ENCODE data around the gene UBE2L3.
"Not testable (repeated sequence)": the region's sequence is repeated elsewhere in the genome, so short reads cannot be mapped to it uniquely, and the experiment has no call there.

UBE2L3 gene

DNA sequence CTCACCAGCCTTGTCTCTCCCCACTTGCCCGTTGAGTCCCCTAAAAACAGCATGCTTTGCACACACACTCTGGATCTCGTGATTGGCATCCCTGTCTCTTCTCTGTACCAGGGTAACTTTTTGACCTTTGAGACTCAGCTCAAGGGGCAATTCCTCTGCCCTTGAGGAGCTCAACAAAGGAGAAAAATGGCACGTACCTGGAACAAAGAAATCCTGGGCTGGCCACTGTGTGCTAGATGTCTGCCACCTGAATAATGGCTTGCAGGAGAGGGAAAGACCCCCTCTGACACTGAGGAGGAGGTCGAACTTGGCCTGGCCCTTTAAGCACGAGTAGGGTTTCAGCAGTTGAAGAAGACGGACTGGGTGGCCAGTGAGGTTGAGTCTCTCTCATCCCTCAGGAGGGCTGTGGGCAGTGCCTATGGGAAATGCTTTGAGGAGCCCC is 5.8 kb downstream of the UBE2L3 start:
- no peak for ATAC-seq

DNA sequence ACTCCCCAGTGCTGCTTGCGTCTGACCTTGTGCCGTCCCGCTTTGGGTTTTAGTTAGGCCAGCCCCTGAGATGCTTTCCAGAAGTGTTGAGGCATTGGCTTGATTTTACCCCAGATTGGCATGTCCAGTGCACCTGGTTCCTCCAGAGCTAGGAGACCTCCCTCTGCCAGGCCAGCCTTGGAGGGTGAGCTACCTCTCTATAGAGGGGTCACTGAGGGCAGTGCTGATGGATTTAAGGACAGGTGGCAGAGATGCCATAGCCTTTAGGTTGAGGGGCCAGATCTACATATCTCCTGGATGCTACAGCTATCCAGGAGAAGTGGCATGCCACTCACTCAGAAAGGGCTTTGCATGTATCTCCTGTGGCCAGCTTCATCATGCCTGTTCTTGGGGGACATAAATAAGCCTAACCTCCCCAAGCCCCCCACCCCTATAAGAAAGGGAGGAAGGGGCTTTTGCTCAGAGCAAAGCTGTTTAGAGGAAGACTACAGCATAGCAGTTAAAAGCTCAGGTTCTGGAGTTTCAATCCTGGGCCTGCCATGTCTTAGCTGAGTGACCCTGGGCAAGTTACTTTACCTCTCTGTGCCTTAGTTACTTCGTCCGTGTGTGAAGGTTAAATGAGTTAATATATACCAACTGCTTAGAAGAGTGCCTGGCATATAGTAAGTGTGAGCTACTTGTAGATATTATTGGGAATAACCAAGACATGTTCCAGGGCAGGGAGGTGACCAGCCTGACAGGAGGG is 6.4 kb downstream of the UBE2L3 start:
- no peak for ATAC-seq

DNA sequence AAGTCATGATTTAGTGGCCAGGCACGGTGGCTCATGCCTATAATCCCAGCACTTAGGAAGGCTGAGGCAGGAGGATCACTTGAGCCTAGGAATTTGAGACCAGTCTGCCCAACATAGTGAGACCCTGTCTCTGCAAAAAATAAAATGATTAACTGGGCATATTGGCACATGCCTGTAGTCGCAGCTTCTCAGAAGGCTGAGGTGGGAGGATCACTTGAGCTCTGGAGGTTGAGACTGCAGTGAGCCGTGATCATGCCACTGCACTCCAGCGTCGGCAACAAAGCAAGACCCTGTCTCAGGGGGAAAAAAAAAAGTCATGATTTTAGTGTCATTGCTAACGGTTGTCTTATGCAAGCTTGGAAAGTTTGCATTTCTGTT is 11.9 kb downstream of the UBE2L3 start:
- ATAC-seq = no peak

DNA sequence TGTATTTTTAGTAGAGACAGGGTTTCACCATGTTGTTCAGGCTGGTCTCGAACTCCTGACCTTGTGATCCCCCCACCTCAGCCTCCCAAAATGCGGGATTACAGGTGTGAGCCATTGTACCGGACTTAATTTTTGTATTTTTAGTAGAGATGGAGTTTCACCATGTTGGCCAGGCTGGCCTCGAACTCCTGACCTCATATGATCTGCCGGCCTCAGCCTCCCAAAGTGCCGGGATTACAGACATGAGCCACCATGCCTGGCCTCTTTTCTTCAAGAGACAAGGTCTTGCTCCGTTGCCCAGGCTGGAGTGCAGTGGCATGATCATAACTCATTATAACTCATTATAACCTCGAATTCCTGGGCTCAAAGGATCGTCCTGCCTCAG is 13.1 kb downstream of the UBE2L3 start:
- not testable (repeated sequence) for ATAC-seq

DNA sequence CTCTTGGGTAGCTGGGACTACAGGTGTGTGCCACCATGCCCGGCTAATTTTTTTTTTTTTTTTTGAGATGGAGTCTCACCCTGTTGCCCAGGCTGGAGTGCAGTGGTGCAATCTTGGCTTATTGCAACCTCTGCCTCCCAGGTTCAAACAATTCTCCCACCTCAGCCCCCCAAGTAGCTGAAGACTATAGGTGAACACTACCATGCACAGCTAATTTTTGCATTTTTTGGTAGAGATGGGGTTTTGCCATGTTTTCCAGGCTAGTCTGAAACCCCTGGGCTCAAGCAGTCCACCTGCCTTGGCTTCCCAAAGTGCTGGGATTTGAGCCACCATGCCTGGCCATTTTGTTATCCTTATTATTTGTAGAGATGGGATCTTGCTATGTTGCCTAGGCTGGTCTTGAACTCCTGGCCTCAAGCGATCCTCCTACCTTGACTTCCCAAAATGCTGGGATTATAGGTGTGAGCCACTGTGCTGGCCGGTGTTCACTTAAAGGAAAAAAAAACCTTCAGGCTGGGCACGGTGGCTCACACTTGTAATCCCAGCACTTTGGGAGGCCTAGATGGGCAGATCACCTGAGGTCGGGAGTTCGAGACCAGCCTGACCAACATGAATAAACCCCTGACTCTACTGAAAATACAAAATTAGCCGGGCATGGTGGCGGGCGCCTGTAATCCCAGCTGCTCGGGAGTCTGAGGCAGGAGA is 13.6 kb downstream of the UBE2L3 start:
- not testable (repeated sequence) for ATAC-seq

DNA sequence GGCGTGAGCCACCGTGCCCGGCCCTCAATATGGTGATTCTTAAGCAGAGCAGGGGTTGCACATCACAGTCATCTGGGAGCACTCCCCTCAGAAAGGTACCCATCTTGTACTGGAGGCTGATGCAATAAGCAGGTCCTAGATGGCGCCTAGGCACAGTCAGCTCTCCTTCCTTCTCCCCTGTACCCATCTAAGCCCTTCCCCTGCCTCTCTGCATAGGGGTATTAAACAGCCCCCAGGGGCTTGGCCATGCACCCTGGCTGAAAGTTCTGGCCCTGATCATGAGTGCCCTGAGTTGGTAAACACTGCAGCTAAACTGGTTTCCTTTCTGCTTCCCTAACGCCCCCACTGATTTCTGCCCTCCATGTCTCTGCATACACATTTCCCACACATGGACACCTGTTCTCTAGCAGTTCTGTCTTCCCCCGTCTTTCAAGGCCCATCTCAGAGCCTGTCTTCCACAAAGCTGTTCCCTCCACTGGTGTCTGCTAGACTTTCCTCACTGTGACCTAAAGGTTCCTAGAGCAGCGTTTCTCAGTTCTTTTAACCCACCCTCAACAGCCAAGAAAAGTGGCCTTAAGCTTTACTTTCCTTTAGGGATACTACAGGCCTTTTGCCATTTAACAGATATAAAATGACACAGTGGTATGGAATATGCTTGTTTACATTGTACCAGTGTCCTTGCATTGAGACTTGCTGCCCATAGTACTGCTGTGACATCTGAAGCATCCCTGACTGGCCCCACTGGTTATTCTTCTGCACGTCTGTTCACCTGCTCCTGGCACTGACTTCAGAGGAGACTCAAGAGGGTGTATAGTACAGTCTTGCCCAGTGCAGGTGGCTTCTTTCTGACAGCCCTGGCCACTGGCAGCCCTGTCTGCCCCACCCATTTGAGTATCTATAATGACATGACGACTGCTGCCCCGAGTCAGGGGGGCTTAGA is 15.6 kb downstream of the UBE2L3 start:
- ATAC-seq = no peak

DNA sequence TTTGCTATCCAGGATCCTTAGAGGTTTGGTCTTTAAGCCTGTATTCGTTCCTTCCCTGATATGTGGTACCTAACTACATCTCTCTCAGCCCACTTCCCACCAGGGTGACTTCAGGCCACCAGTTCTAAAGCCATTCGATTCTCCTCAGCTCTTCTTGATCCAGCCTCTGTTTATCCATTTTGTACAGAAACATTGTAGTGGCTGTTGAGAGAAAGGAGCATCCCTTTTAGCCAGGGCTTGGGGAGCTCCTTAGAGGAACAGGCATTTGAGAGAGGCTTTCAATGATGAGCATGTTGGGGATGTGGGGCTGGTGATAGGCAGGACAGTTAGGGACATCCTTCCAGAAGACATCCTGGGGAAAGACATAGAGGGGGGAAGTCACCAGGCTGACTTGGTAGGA is 17.9 kb downstream of the UBE2L3 start:
- ATAC-seq = no peak

DNA sequence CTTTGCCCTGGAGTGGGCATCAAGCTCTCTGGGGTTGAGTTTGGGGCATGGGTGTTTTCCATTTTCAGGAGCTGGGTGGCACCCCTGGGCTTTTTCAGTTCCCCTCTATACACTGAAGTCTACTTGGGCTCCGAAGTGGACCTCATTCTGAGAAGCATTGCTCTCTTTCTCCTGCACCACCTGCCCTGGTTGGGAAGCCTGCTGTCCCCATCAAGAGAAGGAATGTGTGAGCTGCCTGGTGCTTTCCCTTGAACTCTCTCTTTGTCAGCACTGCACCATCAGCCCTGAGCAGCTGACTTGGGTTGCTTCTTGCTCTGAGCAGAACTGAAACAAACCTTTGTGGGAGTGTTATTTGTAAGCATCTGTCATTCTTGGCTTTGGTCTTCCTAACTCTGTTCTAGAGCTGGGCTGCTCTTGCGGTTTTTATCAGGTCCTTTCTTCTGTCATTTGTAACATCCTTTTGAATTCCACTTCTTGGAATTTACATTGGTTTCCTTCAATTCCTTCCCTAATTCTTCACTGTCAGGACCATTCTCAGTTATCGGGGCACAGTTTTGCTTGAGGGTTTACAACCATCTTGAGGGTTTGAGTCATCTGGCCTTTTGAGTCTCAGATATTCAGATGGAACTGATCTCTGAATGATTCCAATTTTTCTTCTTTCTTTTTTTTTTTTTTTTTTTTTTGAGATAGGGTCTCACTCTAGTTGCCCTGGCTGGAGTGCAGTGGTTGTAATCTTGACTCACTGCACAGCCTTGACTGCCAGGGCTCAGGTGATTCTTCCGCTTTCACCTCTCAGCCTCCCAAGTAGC is 20.5 kb downstream of the UBE2L3 start:
- ATAC-seq = peak; percentile 97 to 98

DNA sequence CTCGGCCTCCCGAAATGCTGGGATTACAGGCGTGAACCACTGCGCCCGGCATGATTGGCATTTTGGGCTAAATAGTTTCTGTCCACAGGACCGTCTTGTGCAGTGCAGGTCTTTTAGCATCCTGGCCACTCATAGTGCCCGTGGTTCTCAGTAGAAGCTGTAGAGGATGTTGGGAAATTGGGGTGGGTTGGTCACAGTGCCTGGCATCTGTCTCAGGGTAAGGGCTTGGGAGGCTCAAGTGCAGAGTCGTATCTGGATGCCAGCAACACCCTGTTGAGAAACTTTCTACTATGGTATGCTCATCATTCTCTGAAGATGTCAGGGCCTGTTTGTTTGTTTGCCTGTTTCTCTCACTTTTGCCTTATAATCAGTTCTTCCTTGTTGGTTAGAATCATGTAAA is 21.9 kb downstream of the UBE2L3 start:
- no peak for ATAC-seq

DNA sequence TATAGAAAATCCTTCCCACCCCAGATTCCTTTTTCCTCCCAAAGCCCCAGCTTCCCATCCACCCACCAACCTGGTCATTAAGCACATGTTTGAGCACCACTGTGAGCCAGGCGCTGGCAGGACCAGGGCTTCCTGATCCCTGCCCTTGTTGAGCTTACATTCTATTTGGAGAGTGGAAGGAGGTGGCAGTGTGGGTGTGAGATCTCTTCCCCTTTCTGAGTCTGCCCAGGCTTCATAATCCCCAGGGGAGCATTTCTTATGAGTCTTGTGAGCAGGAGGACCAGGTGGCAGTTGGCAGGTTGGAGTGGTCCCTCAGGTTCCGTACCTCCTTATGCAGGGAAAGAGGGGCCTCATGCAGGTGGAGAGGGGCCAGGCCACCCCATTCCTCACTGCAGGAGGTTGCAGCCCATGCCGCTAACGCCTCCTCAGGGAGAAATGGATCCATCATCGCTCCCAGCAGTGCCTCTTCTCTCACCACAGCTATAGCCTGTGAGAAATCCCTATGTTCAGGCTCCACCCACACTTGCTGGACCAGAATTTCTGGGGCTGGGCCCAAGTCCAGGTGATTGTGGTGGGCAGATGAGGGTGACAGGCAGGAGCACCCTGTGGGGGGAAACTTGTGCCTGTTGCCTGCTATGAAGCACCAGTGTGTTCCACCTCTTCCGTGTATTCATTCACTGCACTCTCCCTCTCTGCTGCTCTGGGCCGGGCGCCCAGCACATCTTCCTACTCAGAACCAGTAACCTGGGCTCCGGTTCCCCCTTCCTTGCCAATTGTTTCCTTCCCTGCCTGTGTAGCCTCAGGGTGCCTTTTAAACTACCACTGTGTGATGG is 23.5 kb downstream of the UBE2L3 start:
- ATAC-seq = no peak

DNA sequence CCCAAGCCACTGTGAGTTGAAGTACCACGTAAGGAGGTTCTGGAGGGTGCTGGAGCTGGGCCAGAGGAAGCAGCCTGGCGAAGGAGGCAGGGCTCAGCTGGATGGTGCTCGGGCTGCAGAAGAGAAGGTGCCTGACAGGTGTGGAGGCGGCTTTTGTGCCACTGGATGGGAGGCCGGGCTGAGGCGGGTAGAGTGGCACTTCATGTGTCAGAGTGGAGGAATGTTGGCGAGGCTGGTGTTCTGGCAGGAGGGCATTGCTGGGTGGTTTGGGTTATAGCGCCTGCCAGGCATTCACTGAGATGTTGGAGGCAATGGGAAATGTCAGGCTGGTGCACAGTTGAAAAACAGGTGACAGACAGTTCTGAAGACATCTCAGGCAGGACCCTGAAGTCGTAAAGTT is 24.2 kb downstream of the UBE2L3 start:
- no peak for ATAC-seq

DNA sequence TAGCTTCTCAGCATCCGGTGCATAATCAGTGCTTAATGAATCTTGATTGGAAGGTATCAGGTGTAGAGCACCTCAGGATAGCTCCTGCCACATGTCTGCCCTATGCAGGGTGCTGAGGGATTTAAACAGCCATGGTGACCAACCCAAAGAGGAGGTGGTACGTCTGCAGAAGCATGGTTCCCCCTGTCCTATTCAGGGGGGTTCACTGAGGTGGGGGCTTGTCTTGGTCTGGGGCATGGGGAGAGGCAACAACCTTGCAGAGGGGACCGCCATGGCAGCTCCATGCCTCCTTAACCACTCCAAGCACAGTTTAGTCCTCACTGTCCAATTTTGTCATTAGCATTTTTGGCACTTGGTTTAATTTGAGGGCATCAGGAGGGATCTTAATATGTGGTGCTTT is 24.9 kb downstream of the UBE2L3 start:
- ATAC-seq = no peak

DNA sequence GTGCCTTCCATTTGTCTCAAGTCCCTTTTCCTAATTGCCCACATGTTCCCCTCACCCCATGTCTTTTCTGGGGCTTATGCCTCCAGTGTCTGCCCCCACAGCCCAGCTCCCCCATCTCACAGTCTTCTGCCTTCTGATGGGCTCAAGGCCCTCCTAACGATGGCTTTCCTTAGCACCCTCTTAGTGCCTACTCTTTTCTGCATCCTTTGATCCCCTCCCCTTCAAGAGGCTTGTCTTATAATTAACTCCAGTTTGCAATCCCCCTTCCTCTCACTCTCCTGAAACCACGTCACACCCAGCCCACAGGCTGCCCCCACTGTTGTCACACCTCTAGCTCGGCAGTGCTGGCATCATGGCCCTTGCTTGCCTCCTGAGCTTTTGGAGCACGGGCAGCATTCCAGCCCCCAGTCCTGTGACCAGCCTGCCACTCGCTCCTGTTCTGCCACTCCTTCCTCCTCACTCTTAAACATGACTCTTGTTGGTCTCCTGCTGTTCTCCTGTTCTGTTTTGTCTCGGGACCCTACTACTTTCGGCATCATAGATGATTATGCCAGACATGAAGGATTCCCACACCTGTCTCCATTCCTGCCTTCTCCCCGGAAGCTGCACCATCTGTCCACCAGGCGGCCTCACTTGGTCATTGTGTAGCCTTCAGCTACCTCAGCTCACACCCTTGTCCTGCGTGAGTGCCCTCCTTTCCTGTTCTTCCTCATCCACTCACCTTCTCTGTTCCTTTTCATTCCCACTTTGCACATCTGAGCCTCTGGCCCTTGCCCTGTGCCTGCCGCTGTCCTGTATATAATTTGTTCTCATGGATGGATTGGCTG is 26.1 kb downstream of the UBE2L3 start:
- ATAC-seq = no peak

DNA sequence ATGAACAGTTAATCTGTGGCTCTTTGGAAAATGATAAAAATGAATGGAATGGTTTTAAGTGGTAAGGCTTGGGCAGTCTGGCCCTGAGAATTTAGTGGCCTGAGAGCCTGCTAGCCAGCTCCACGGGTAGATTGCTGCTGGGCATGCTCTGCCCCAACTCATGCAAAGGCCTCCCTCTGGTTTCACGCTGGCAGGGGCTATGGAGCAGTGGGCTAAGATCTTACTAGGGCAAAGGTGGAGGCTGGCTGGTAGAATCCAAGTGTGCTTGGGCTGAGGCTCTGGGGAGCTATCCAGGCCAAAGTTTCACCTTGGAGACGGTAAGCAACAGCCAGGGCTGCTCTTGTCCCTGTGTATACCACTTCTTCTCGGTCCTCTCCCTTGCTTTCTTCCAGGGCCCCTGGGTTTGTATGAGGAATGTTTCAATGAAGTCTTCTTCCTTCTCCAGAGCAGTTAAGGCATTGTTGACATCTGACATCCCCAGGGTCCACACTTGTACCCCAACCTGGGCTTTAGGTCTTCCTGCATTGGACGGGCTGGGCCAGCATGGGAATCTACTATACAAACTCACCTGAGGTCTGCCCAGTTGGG is 27.4 kb downstream of the UBE2L3 start:
- ATAC-seq = no peak

DNA sequence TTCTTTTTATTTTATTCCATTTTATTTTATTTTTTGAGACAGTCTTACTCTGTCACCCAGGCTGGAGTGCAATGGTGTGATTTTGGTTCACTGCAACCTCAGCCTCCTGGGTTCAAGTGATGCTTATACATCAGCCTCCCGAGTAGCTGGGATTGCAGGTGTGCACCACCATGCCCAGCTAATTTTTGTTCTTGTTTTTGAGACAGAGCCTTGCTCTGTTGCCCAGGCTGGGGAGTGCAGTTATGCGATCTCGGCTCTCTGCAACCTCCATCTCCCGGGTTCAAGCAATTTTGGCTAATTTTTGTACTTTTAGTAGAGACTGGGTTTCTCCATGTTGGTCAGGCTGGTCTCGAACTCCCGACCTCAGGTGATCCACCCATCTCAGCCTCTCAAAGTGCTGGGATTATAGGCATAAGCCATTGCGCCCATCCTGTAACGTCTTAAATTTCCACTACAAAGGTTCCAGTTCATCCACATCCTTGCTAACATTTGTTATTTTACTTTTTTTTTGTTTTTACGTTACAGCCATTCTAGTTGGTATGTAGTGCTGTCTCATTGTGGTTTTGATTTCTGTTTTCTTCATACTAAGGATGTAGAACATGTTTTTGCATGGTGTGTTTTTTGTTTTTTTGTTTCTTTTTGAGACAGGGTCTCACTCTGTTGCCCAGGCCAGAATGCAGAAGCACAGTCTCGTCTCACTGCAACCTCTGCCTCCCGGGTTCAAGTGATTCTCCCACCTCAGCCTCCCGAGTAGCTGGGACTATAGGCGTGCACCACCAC is 29.0 kb downstream of the UBE2L3 start:
- ATAC-seq = not testable (repeated sequence)

DNA sequence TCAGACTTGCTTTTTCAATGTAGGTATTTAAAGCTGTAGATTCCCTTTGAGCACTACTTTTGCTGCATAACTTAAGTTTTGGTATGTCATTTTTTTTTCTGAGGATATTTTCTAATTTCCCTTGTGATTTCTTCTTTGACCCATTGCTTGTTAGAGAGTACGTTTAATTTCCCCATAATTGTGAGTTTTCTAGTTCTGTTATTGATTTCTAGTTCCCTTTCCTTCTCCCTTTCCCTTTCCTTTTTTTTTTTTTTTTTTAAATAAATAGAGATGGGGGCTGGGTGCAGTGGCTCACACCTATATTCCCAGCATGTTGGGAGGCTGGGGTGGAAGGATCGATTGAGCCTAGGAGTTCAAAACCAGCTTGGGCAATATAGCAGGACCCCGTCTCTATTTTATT is 30.8 kb downstream of the UBE2L3 start:
- no peak for ATAC-seq

DNA sequence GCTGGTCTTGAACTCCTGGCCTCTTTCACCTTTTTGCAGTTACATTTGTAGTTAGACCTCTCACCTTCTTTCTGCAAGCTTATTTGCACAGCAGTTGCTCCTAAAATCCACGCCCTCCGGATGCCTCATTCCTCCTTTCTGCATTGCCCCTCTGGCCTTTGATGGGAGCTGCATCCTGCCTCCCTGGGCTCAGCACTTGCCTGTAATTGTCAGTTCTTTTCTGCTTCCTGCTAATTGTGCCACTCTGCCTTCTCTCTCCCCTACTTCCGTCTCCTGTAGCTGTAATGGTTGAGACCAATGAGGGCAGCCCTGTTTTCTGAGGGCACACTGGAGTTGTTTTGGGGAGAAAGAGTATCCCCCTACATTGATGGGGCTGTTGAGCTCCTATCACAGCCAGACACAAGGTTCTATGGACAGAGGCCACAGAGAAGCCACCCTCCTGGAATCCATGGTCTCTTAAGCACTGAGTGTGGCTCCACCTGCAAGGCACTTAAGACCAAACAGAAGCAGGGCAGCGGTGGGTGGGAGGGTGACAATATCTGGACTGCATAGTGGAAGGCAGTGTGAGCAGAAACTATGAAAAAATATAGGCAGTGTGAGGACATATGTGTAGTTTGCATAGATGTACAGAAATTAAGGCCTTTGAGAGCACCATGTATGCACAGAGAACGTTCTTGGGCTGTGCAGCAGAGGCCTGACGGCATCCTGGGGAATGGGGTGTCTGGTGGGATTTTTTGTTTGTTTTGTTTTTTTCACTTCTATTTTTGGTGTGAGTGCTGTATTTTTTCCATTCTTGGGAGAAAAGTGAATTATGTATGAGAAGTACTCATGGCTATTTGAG is 31.8 kb downstream of the UBE2L3 start:
- no peak for ATAC-seq

DNA sequence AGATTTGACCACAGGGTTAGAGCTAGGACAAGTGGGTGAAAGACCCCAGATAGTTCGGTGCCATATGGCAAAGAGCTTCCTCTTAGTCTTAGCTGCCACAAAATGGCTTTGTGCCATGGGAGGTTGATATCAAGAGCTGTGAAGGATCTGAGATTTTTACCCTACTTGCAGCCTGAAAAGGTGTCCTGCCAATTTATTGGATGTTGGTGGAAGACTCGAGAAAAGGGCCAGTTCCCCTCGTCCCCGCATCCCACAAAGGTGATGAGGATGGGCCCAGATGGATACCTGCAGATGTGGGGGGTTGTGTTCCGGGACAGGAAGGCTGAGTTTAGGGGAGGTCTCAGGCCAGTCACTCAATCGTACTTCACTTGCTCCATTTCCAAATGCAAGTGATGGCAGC is 35.1 kb downstream of the UBE2L3 start:
- ATAC-seq = no peak
